Natural killer cell (primary cell): ENCODE results near the gene AKT1. TPM values are rescaled to one million over a fixed set of nuclear protein-coding genes. Genes with fewer than 3 reads are reported as not detected.

Source experiments
- ATAC-seq, 3 donors: fragments of 150-1000 bp in 2 of 3; fragments of 200-7000 bp in 1 of 3; cut with Tn5 transposase; 1 replicate in 1 of 3; 2 replicates in 2 of 3; pipeline ENCODE4 v1.10.0; 2021; ENCODE audit warnings: mild to moderate bottlenecking in 2 of 3, moderate library complexity in 2 of 3
- DNase-seq, 2 donors: peaks; one replicate each; pipeline versions ENCODE4 v3.0.0 to v3.0.0-alpha.2; 2013 to 2021; ENCODE audit warnings: mixed read lengths in 1 of 2
- H3K27ac ChIP-seq: one replicate; pipeline ENCODE4 v1.5.1; 2013; ENCODE audit warnings: mild to moderate bottlenecking, low read length
- H3K27me3 ChIP-seq: one replicate; pipeline ENCODE4 v1.6.1; 2013; ENCODE audit warnings: low read length; ENCODE audit not compliant: control insufficient read depth, insufficient read depth
- H3K36me3 ChIP-seq: one replicate; pipeline ENCODE4 v1.6.1; 2013; ENCODE audit warnings: low read length; ENCODE audit not compliant: control insufficient read depth, insufficient read depth
- H3K4me1 ChIP-seq: one replicate; pipeline ENCODE4 v1.6.1; 2013; ENCODE audit warnings: low read length; ENCODE audit not compliant: control insufficient read depth, insufficient read depth
- H3K4me3 ChIP-seq: one replicate; pipeline ENCODE4 v1.5.1; 2013; ENCODE audit warnings: low read length
- H3K9me3 ChIP-seq: one replicate; pipeline ENCODE4 v1.6.1; 2013; ENCODE audit warnings: low read length; ENCODE audit not compliant: control insufficient read depth, insufficient read depth
- H3K27ac Mint-ChIP-seq, 2 donors: one replicate each; pipeline ENCODE4 v1.8.0; 2022; ENCODE audit warnings: mild to moderate bottlenecking in 2 of 2, mixed read lengths in 2 of 2, moderate library complexity in 1 of 2
- H3K27me3 Mint-ChIP-seq, 2 donors: one replicate each; pipeline ENCODE4 v1.8.0; 2022; ENCODE audit warnings: low read depth in 2 of 2, mixed read lengths in 2 of 2
- H3K36me3 Mint-ChIP-seq: one replicate; pipeline ENCODE4 v1.8.0; 2022; ENCODE audit warnings: mixed read lengths
- H3K4me1 Mint-ChIP-seq, 2 donors: one replicate each; pipeline ENCODE4 v1.8.0; 2022; ENCODE audit warnings: mixed read lengths in 2 of 2
- H3K4me3 Mint-ChIP-seq: one replicate; pipeline ENCODE4 v1.8.0; 2022; ENCODE audit warnings: mild to moderate bottlenecking, moderate library complexity, mixed read lengths
- H3K9me3 Mint-ChIP-seq, 2 donors: one replicate each; pipeline ENCODE4 v1.8.0; 2022; ENCODE audit warnings: mixed read lengths in 2 of 2
- CTCF ChIP-seq: fragments of 200-600 bp; IDR thresholded peaks from one replicate; pipeline ENCODE4 v1.8.0; 2022; ENCODE audit warnings: antibody characterized with exemption
- WGBS: methylation state at CpG from one replicate; pipeline ENCODE4 v1.1.7; 2013; ENCODE audit warnings: missing lambda C conversion rate; ENCODE audit not compliant: insufficient coverage; 5-methylcytosine and 5-hydroxymethylcytosine counted together
- intact Hi-C: fragments of 100-400 bp; cut with micrococcal nuclease; formaldehyde crosslinking; loops from one replicate; pipeline ENCODE4 v1.14.2; 2022
- total RNA-seq, 4 donors: library from RNA; stranded (reverse); fragments of 120-200 nt in 1 of 4; gene quantifications; one replicate each; pipeline versions ENCODE4 v1.2.3 to v1.2.4, GENCODE V29; 2013 to 2022

Gene AKT1
- total RNA-seq, 3 donors from 2014 or later (not counting 1 experiment from before 2014, with no cell fraction given) = 152 to 163 (median 153) TPM

- 96% methylated on average over 24 of the region's 24 CpGs for WGBS
- no peak overlapping the region for H3K4me3 Mint-ChIP-seq
- no peak for DNase-seq
- no peak for ATAC-seq
- H3K9me3 ChIP-seq = no peaks in the 10 kb centered on the region
- peaks cover 0 to 10% of the 10 kb centered on the region in 2 donors for H3K4me1 Mint-ChIP-seq
- H3K4me3 ChIP-seq = no peak overlapping the region
- TF ChIP-seq CTCF = no peak
- H3K27ac Mint-ChIP-seq = no peak overlapping the region
- H3K9me3 Mint-ChIP-seq = no peaks in the 10 kb centered on the region
- intact Hi-C loops = no loop called here
- H3K27ac ChIP-seq = no peak overlapping the region
- no peaks in the 10 kb centered on the region for H3K36me3 Mint-ChIP-seq
- H3K36me3 ChIP-seq = peaks cover 15% of the 10 kb centered on the region
- no peaks in the 10 kb centered on the region for H3K27me3 ChIP-seq
- peaks cover 4% of the 10 kb centered on the region for H3K4me1 ChIP-seq
- H3K27me3 Mint-ChIP-seq = no peaks in the 10 kb centered on the region
Observed at GRCh38 chr14:104780513-104781030, 15.0 kb downstream of the AKT1 start.

GRCh38 chr14:104779776-104780512, 15.6 kb downstream of the AKT1 start:
- Mint-ChIP-seq H3K4me1 (peaks cover 0 to 10% of the 10 kb centered on the region in 2 donors), H3K36me3 (no peaks in the 10 kb centered on the region), H3K4me3 (no peak overlapping the region), H3K27me3 (no peaks in the 10 kb centered on the region), H3K9me3 (no peaks in the 10 kb centered on the region), H3K27ac (no peak overlapping the region)
- H3K27me3 ChIP-seq = no peaks in the 10 kb centered on the region
- H3K4me3 ChIP-seq = no peak overlapping the region
- peaks cover 17% of the 10 kb centered on the region for H3K36me3 ChIP-seq
- TF ChIP-seq CTCF = no peak
- no peaks in the 10 kb centered on the region for H3K9me3 ChIP-seq
- no peak overlapping the region for H3K27ac ChIP-seq
- DNase-seq (no peak), ATAC-seq (no peak)
- 92% methylated on average over 32 of the region's 32 CpGs for WGBS
- no peaks in the 10 kb centered on the region for H3K4me1 ChIP-seq
- intact Hi-C loops = no loop called here

DNA sequence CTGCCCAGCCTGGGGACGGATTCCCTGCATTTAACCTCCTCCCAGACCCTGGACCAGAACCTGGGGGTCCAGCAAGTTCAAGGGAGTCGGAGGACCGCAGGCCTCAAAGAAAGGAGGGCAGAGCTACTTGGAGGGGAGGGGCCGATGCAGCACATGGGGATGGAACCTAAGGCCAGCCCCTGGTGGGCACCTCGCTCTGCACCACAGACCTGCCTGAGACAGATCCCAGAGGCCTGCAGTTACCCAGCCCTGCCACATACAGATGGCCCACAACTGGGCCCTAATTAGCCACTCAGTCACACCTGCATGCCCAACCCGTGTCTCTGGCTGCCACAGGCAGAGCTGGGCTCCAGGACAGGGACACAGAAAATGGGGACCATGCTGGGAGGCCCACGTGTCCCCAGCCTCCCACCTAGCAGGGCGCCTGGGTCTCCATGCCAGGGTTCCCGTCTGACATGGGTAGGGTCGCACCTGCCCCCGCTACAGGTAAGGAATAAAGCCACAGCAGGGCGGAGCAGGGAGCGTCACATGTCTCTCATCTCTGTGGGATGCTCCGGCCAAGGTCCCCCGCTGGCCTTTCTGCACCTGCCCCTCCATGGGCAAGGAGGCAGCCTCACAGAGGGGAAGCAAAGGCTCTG, 16.7 kb downstream of the AKT1 start:
- WGBS = 95% methylated on average over 15 of the region's 15 CpGs
- peaks cover 0 to 10% of the 10 kb centered on the region in 2 donors for H3K4me1 Mint-ChIP-seq
- no peak for DNase-seq

More for the DNA sequence above, 16.7 kb downstream of the AKT1 start:
- no peak for TF ChIP-seq CTCF
- H3K9me3 ChIP-seq = no peaks in the 10 kb centered on the region
- intact Hi-C loops = no loop called here
- Mint-ChIP-seq H3K4me3 (no peak overlapping the region), H3K27me3 (no peaks in the 10 kb centered on the region), H3K9me3 (no peaks in the 10 kb centered on the region), H3K27ac (no peak overlapping the region), H3K36me3 (no peaks in the 10 kb centered on the region)
- no peak overlapping the region for H3K27ac ChIP-seq
- no peaks in the 10 kb centered on the region for H3K27me3 ChIP-seq
- no peak overlapping the region for H3K4me3 ChIP-seq
- ATAC-seq = no peak
- peaks cover 18% of the 10 kb centered on the region for H3K36me3 ChIP-seq
- no peaks in the 10 kb centered on the region for H3K4me1 ChIP-seq
